Measurements from ENCODE around the gene TMSB4Y.

TMSB4Y gene

DNA sequence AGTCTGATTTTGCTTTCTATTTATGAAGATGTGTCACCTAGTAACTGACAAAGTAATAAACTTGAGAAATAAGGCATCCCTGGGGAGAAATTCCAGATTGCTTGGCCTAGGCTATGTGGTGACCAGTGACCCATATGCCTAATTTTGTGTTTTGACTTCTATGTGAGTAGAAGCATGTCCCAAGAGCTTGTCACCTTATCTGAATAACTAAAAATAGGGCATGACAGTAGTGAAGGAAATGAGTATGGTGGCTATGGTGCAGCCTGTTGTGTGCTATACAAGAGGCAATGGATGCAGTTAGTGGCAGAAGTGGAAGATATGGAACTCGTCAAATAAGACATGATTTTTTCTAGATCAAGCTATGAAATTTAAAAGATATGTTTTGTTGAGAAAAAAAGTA lies 15.3 kb downstream of the TMSB4Y start:
- no peak for TF ChIP-seq ZNF8 (CRISPR knock-in tag; IDR thresholded peaks at IDR 0.05)
- TF ChIP-seq, protein P1, sequence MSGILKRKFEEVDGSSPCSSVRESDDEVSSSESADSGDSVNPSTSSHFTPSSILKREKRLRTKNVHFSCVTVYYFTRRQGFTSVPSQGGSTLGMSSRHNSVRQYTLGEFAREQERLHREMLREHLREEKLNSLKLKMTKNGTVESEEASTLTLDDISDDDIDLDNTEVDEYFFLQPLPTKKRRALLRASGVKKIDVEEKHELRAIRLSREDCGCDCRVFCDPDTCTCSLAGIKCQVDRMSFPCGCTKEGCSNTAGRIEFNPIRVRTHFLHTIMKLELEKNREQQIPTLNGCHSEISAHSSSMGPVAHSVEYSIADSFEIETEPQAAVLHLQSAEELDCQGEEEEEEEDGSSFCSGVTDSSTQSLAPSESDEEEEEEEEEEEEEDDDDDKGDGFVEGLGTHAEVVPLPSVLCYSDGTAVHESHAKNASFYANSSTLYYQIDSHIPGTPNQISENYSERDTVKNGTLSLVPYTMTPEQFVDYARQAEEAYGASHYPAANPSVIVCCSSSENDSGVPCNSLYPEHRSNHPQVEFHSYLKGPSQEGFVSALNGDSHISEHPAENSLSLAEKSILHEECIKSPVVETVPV (CRISPR knock-in tag; IDR thresholded peaks at IDR 0.05), result no peak
- no peak for TF ChIP-seq ZNF565 (CRISPR knock-in tag; conservative IDR thresholded peaks at IDR 0.05; ENCODE audit: low read depth)
- no peak for TF ChIP-seq BACH2 (CRISPR knock-in tag; IDR thresholded peaks at IDR 0.05; ENCODE audit: borderline replicate concordance)
- no peak for TF ChIP-seq ZFP30 (CRISPR knock-in tag; IDR thresholded peaks at IDR 0.05)
- ATAC-seq, result no peak

DNA sequence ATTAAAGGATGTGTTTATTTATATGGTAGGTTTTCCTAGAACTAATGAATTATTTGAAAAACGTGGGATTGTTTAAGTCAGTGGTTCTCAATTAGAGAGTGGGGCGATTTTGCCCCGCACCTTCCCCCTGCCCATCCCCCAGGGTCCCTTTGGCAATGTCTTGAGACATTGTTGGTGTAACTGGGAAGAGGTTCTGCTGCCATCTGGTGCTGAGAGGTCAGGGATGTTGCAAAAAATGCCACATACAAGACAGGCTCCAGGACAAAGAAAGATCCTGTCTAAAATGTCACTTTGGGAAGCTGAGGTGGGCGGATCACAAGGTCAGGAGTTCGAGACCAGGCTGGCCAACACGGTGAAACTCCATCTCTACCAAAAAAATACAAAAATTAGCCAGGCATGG lies 25.8 kb downstream of the TMSB4Y start:
- TF ChIP-seq CSDC2 (CRISPR knock-in tag; IDR thresholded peaks at IDR 0.05), result no peak
- no peak for ATAC-seq

DNA sequence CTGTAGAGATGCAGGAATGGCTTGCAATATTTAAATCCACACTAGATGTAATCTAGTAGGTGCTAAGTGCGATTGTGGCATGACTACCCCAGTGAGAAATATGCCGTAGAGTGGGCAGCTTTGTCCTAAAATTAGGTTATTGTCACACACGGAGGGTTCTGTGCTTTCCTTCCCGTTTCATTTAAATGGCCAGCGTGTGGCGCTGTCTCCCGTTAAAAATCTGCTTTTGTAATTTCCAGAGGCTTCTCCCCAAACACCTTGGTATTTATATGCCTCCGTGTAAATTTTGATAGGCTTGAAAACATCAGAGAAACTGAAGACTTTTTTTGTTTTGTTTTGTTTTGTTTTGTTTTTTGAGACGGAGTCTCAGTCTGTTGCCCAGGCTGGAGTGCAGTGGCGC lies 34.9 kb downstream of the TMSB4Y start:
- TF ChIP-seq ZNF70 (CRISPR knock-in tag; IDR thresholded peaks at IDR 0.05) (no peak), ZC3H10 (CRISPR knock-in tag; IDR thresholded peaks at IDR 0.05) (no peak), ZNF565 (CRISPR knock-in tag; conservative IDR thresholded peaks at IDR 0.05; ENCODE audit: low read depth) (no peak), ESRRG (CRISPR knock-in tag; IDR thresholded peaks at IDR 0.05) (no peak), ARNTL (CRISPR knock-in tag; IDR thresholded peaks at IDR 0.05; ENCODE audit: borderline replicate concordance, low read depth) (no peak), OSR1 (CRISPR knock-in tag; IDR thresholded peaks at IDR 0.05) (no peak), TCF4 (CRISPR knock-in tag; IDR thresholded peaks at IDR 0.05; ENCODE audit: borderline replicate concordance) (no peak), TSHZ2 (CRISPR knock-in tag; IDR thresholded peaks at IDR 0.05) (no peak), ZNF8 (CRISPR knock-in tag; IDR thresholded peaks at IDR 0.05) (no peak), ISL1 (CRISPR knock-in tag; IDR thresholded peaks at IDR 0.05) (no peak), RARB (CRISPR knock-in tag; IDR thresholded peaks at IDR 0.05) (no peak), GLIS3 (CRISPR knock-in tag; IDR thresholded peaks at IDR 0.05) (no peak), ZFP30 (CRISPR knock-in tag; IDR thresholded peaks at IDR 0.05) (no peak), PPARA (CRISPR knock-in tag; IDR thresholded peaks at IDR 0.05; ENCODE audit: borderline replicate concordance) (no peak), BACH2 (CRISPR knock-in tag; IDR thresholded peaks at IDR 0.05; ENCODE audit: borderline replicate concordance) (no peak)
- TF ChIP-seq, protein P2, sequence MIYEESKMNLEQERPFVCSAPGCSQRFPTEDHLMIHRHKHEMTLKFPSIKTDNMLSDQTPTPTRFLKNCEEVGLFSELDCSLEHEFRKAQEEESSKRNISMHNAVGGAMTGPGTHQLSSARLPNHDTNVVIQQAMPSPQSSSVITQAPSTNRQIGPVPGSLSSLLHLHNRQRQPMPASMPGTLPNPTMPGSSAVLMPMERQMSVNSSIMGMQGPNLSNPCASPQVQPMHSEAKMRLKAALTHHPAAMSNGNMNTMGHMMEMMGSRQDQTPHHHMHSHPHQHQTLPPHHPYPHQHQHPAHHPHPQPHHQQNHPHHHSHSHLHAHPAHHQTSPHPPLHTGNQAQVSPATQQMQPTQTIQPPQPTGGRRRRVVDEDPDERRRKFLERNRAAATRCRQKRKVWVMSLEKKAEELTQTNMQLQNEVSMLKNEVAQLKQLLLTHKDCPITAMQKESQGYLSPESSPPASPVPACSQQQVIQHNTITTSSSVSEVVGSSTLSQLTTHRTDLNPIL (CRISPR knock-in tag; IDR thresholded peaks at IDR 0.05; ENCODE audit: low read depth), result no peak
- TF ChIP-seq, protein P1 (CRISPR knock-in tag; IDR thresholded peaks at IDR 0.05), result no peak
- TF ChIP-seq, protein P3, sequence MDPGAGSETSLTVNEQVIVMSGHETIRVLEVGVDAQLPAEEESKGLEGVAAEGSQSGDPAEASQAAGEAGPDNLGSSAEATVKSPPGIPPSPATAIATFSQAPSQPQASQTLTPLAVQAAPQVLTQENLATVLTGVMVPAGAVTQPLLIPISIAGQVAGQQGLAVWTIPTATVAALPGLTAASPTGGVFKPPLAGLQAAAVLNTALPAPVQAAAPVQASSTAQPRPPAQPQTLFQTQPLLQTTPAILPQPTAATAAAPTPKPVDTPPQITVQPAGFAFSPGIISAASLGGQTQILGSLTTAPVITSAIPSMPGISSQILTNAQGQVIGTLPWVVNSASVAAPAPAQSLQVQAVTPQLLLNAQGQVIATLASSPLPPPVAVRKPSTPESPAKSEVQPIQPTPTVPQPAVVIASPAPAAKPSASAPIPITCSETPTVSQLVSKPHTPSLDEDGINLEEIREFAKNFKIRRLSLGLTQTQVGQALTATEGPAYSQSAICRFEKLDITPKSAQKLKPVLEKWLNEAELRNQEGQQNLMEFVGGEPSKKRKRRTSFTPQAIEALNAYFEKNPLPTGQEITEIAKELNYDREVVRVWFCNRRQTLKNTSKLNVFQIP (CRISPR knock-in tag; IDR thresholded peaks at IDR 0.05; ENCODE audit: borderline replicate concordance, low read depth), result no peak
- no peak for ATAC-seq

GRCh38 chrY:13751289-13752071 lies 47.8 kb downstream of the TMSB4Y start:
- TF ChIP-seq, protein P3 (CRISPR knock-in tag; IDR thresholded peaks at IDR 0.05; ENCODE audit: borderline replicate concordance, low read depth), result no peak
- no peak for TF ChIP-seq ZNF565 (CRISPR knock-in tag; conservative IDR thresholded peaks at IDR 0.05; ENCODE audit: low read depth)
- no peak for TF ChIP-seq ZC3H10 (CRISPR knock-in tag; IDR thresholded peaks at IDR 0.05)
- no peak for TF ChIP-seq OSR1 (CRISPR knock-in tag; IDR thresholded peaks at IDR 0.05)
- TF ChIP-seq, protein P2 (CRISPR knock-in tag; IDR thresholded peaks at IDR 0.05; ENCODE audit: low read depth), result no peak
- TF ChIP-seq ZFP3 (CRISPR knock-in tag; IDR thresholded peaks at IDR 0.05), result no peak
- no peak for TF ChIP-seq ISL1 (CRISPR knock-in tag; IDR thresholded peaks at IDR 0.05)
- no peak for TF ChIP-seq RARB (CRISPR knock-in tag; IDR thresholded peaks at IDR 0.05)
- no peak for TF ChIP-seq BACH2 (CRISPR knock-in tag; IDR thresholded peaks at IDR 0.05; ENCODE audit: borderline replicate concordance)
- no peak for ATAC-seq

All from SK-N-SH treated with all-trans-retinoic acid at 6 μM for 48 hours (cell line).